ENCODE results near the gene PLIN1. TPM values are rescaled to one million over a fixed set of nuclear protein-coding genes. Genes with fewer than 3 reads are reported as not detected.

PLIN1 gene
- total and polyA plus RNA-seq, 10 donors: 0.61 to 1.8 (median 0.96) TPM

- WGBS, 5 donors: 61 to 93% (median 87%) methylated on average over 3 of the region's 3 CpGs
- no peak overlapping the region for H3K27ac ChIP-seq
- H3K4me3 ChIP-seq: no peak overlapping the region
- intact Hi-C loops (cut with DNase I; ENCODE audit: low total_unique reads): no loop called here
- no peaks in the 10 kb centered on the region for H3K4me1 ChIP-seq
- no peaks in the 10 kb centered on the region for H3K36me3 ChIP-seq
- no peak for DNase-seq
- H3K9me3 ChIP-seq: peaks cover 0 to 16% (median 9%) of the 10 kb centered on the region in 8 donors
- peaks cover 0 to 7% (median 0%) of the 10 kb centered on the region in 7 donors for H3K27me3 ChIP-seq (replicated peaks in 1 of 7)
- TF ChIP-seq POLR2A (IDR thresholded peaks at IDR 0.05) (no peak), POLR2AphosphoS5 (IDR thresholded peaks at IDR 0.05) (no peak), CTCF (IDR thresholded peaks at IDR 0.05 in 8 of 11, conservative IDR thresholded peaks at IDR 0.05 in 3 of 11) (no peak)
Measured at GRCh38 chr15:89723031-89723430, 43.9 kb upstream of the PLIN1 start.

DNA sequence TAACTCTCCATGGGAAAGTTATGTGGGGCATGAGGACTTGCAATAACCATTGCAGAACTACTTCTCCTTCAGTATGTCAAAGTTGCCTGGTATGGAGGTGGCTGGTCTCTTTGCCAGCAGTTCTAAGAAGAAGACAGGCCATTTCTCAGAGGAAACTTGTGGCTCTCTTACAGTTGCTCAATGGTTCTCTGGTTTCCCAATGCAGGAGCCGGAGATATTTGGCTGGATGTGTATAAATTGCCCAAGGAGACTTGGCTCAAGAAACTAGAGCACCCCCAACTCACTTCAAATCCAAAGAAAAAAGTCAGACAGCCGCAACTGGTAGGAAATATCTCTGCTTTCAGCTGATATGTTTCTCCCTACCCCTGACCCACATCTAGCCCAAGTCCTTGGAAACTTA is 35.6 kb upstream of the PLIN1 start:
- Histone ChIP-seq H3K27ac (no peak overlapping the region), H3K36me3 (no peaks in the 10 kb centered on the region), H3K9me3 (peaks cover 0 to 4% (median 0%) of the 10 kb centered on the region in 8 donors), H3K4me3 (no peak overlapping the region), H3K4me1 (no peaks in the 10 kb centered on the region), H3K27me3 (replicated peaks in 1 of 7) (no peaks in the 10 kb centered on the region)
- intact Hi-C loops (cut with DNase I; ENCODE audit: low total_unique reads): no loop called here
- TF ChIP-seq POLR2AphosphoS5 (IDR thresholded peaks at IDR 0.05) (no peak), CTCF (IDR thresholded peaks at IDR 0.05 in 8 of 11, conservative IDR thresholded peaks at IDR 0.05 in 3 of 11) (no peak), POLR2A (IDR thresholded peaks at IDR 0.05) (no peak)
- DNase-seq: no peak
- 39 to 91% (median 75%) methylated on average over 2 of the region's 2 CpGs for WGBS, 5 donors

DNA sequence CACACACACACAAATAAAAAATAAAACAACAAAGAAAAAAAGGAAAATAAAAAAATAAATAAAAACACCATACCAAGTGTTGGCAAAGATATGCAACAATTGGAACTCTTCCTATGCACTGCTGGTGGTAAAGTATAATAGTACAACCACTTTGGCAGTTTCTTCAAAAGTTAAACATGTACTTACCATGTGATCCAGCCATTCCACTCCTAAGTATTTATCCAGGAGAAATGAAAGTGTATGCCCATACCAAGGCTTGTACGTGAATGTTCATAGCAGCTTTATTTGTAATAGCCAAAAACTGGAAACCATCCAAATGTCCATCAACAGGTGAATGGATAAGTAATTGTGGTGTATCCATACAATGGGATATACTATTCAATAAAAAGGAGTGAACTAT is 28.4 kb upstream of the PLIN1 start:
- TF ChIP-seq POLR2AphosphoS5 (IDR thresholded peaks at IDR 0.05) (no peak), POLR2A (IDR thresholded peaks at IDR 0.05) (no peak), CTCF (IDR thresholded peaks at IDR 0.05 in 8 of 11, conservative IDR thresholded peaks at IDR 0.05 in 3 of 11) (no peak)
- Histone ChIP-seq H3K36me3 (no peaks in the 10 kb centered on the region), H3K9me3 (peaks cover 0 to 4% (median 0%) of the 10 kb centered on the region in 8 donors), H3K4me3 (no peak overlapping the region), H3K27ac (no peak overlapping the region), H3K4me1 (no peaks in the 10 kb centered on the region), H3K27me3 (replicated peaks in 1 of 7) (peaks cover 0 to 8% (median 0%) of the 10 kb centered on the region in 7 donors)
- 80 to 90% (median 86%) methylated on average over 1 of the region's 1 CpG for WGBS, 5 donors
- no peak for DNase-seq
- intact Hi-C loops (cut with DNase I; ENCODE audit: low total_unique reads): no loop called here

- DNase-seq: no peak
- Histone ChIP-seq H3K4me1 (no peaks in the 10 kb centered on the region), H3K4me3 (no peak overlapping the region), H3K27me3 (replicated peaks in 1 of 7) (peaks cover 0 to 12% (median 0%) of the 10 kb centered on the region in 7 donors), H3K9me3 (no peaks in the 10 kb centered on the region), H3K27ac (no peak overlapping the region), H3K36me3 (no peaks in the 10 kb centered on the region)
- no peak for TF ChIP-seq POLR2AphosphoS5 (IDR thresholded peaks at IDR 0.05)
- no peak for TF ChIP-seq CTCF (IDR thresholded peaks at IDR 0.05 in 8 of 11, conservative IDR thresholded peaks at IDR 0.05 in 3 of 11)
- no peak for TF ChIP-seq POLR2A (IDR thresholded peaks at IDR 0.05)
- intact Hi-C loops (cut with DNase I; ENCODE audit: low total_unique reads): no loop called here
Measured at GRCh38 chr15:89704411-89704810, 25.2 kb upstream of the PLIN1 start.
